Fibroblast of villous mesenchyme (primary cell): Measurements from ENCODE around the gene SCLT1. TPM values are rescaled to one million over a fixed set of nuclear protein-coding genes. Genes with fewer than 3 reads are reported as not detected.

Experiments
- DNase-seq: peaks from one replicate; pipeline ENCODE4 v3.0.0-alpha.2; 2010; ENCODE audit warnings: low read depth
- H3K4me3 ChIP-seq: 2 replicates; pipeline ENCODE4 v1.5.1; 2011; ENCODE audit warnings: low read depth, mild to moderate bottlenecking, low read length
- CTCF ChIP-seq: IDR thresholded peaks from 2 replicates; pipeline ENCODE4 v1.5.1; 2012; ENCODE audit warnings: low read depth, mild to moderate bottlenecking, low read length; ENCODE audit not compliant: insufficient read depth
- total RNA-seq: library from RNA; depleted of rRNA; stranded (reverse); fragments of >200 nt; gene quantifications from 2 replicates; pipeline ENCODE4 v1.2.3, GENCODE V29; 2012

The SCLT1 gene
- total RNA-seq, 1 donor, result 28.1 TPM

DNA sequence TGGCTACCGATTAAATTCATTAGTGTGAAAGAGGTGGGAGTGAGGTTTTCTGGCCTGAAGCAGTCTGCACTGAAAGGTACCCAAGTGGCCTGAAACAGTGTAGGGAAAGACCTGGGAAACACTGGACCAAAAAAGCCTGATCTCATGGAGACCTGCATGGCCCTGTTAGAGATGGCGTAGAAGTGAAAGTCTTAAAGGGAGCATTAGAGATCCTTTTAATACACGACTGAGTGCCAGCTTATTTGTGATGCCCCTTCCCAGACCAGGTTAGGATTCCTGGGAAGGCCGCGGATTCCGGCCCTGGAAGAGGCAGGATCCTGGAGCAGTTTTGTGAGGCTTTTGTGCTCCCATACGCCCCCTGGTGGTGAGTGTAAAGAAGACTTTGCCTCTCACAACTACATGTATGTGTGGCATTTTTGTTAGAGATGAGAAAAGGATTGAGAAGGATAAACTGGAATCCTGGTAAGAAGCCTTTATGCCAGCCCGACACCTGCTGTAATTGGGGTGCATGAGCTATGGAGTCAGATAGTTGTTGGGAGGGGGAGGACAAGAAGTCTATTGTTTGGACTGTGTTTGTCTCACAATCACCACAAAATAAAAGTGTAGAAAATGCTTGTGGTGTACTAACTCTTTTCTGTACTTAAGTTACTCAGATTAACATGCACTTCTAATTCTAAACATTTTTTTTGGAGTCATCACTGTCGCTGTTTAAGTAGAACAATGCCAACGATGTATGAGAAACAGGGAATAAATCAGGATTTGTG lies 229.8 kb downstream of the SCLT1 start:
- peak; percentile 83 for TF ChIP-seq CTCF
- peak; percentile 83 for DNase-seq
- H3K4me3 ChIP-seq, result no peak overlapping the region

DNA sequence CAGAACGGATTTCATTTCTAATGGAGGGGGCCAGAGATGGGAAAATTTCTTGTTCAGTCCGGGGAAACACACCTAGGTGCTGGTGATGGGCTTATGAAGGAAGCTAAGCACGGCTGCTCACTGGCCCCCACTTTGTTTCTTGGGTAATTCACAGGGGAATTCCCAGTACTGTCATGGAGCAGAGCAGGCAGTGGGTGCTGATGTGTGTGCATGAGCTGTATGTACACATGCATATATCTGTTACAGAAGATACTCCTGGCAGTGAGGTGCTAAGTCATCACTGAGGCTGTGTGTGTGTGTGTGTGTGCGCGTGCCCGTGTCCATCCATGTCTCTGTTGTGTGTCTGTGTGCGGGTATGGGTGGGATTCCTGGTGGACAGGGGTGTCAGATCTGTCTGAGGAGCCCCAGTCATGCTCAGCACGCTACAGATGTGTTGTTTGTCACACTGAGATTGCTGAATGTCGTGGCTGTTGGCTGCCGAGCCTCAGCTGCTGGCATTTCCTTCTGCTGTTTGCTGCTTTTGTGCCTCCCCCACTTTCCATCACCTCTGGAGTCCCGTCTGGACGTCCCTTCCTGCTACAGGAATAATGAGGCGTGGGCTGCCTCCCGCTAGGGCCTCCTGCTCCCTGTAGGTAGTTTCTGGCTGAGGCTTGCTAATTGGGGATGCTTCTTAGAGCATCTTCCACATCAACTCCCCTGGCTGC lies 230.6 kb downstream of the SCLT1 start:
- no peak for TF ChIP-seq CTCF
- no peak overlapping the region for H3K4me3 ChIP-seq
- no peak for DNase-seq

GRCh38 chr4:128861856-128862518 lies 231.4 kb downstream of the SCLT1 start:
- no peak overlapping the region for H3K4me3 ChIP-seq
- no peak for DNase-seq
- no peak for TF ChIP-seq CTCF

DNA sequence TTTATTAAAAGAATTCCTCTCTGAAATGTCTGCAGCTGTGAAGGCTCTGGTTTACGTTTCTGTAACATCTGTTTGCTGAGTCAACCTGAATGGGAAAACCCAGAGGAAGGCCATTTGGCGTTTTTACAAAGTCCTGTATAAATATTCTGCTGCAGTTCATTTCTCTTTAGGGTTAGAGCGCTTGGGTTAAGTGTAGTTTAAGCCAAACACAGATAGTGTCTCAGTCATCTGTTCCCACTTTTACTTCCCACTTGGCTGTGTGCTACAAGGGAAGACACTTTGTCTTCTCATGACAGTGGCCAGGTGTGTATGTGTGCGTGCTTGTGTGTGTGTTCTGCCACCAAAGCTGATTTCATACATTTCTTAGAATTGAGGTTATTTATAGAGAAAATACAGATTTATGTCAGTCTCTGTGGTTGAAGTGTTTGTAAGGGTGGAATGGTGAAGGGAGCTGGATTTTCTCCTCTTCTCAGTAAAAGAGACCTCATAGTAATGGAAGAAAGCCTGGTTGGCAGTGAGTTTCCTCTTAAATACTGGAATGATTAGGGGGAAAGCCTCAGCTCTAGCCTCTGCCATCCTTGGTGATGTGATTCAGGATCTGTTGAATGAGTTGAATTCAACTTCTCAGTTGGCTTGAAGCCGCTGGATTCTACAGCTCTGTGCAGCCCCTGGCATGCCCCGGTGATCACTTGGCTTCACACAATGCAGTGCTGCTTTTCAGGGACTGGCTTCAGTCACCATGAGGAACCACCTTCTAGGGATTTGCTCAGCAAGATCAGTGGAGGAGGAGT lies 233.3 kb downstream of the SCLT1 start:
- no peak for TF ChIP-seq CTCF
- peak; percentile 93 for DNase-seq
- no peak overlapping the region for H3K4me3 ChIP-seq

DNA sequence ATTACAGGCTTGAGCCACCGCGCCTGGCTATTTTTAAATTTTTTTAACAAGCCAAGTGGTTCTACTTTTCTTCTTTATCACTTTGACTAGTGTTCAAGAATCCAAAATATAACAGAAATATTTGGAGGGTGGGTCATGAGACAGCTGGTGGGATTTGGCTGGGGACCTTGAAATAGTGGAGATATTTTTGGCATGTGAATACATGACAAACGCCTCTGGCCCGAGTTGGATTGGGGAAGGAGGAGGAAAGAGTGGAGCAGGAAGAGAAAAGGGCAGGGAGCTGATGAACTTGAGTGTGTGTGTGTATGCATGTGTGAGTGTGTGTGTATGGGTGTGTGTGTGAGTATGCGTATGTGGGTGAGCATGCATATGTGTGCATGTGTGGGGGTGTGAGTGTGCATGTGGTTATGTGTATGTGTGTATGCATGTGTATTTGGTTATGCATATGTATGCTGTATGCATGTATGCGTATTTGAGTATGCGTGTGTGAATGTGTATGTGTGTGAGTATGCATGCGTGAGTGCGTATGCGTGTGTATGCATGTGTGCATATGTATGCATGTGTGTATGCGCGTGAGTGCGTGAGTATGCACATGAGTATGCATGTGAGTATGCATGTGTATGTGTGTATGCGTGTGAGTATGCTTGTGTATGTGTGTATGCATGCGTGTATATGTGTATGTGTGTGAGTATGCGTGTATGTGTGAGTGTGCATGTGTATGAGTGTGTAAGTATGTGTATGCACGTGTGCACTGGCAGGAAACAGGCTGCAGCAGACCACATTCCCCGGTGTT lies 234.3 kb downstream of the SCLT1 start:
- no peak for TF ChIP-seq CTCF
- peak; percentile 77 for DNase-seq
- no peak overlapping the region for H3K4me3 ChIP-seq

DNA sequence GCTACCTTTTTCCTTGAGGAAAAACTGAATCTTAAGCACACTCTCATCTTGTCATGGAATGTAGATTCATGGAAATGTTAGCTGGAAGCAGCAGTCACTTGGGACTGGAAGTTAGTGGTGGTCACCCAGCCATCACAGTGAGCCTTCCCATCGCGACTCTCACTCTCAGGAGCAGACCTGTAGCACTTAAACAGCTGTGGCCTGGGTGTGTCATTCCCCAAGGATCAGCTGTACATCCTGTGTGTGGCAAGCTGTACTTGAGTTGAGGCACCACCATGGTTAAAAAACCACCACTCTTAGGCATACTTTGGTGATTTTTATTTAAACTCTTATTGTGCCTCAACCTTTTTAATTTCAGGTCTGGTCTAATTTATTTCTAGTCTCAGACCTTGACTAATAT lies 237.1 kb downstream of the SCLT1 start:
- TF ChIP-seq CTCF, result no peak
- no peak for DNase-seq
- no peak overlapping the region for H3K4me3 ChIP-seq
